Tongue (tissue), 2 donors: Measurements from ENCODE around the gene SH3BP1. TPM values are rescaled to one million over a fixed set of nuclear protein-coding genes. Genes with fewer than 3 reads are reported as not detected.
A peak's percentile ranks its signal among the peaks of the same experiment; 100 is the strongest.

Experiments used
- DNase-seq: peaks from one replicate; pipeline ENCODE4 v3.0.0-alpha.2; 2015
- total RNA-seq: library from RNA; depleted of rRNA; stranded (reverse); fragments of >200 nt; gene quantifications from one replicate; pipeline ENCODE4 v1.2.3, GENCODE V29; 2014

SH3BP1 gene
- total RNA-seq, 1 donor from 2014 or later = 31.8 TPM

GRCh38 chr22:37616201-37617083 is 23.0 kb upstream of the SH3BP1 start:
- DNase-seq = no peak

- no peak for DNase-seq
Measured at GRCh38 chr22:37617431-37617830, 22.0 kb upstream of the SH3BP1 start.

GRCh38 chr22:37618072-37618656 is 21.3 kb upstream of the SH3BP1 start:
- DNase-seq = no peak

- DNase-seq = no peak
Measured at GRCh38 chr22:37618674-37619073, 20.8 kb upstream of the SH3BP1 start.

GRCh38 chr22:37619991-37620390 is 19.5 kb upstream of the SH3BP1 start:
- no peak for DNase-seq

GRCh38 chr22:37621352-37621860 is 18.1 kb upstream of the SH3BP1 start:
- no peak for DNase-seq

- DNase-seq = peak; percentile 86
Measured at GRCh38 chr22:37623075-37624016, 16.1 kb upstream of the SH3BP1 start.

- no peak for DNase-seq
Measured at GRCh38 chr22:37624017-37624365, 15.5 kb upstream of the SH3BP1 start.

- DNase-seq = no peak
Measured at GRCh38 chr22:37624876-37625275, 14.6 kb upstream of the SH3BP1 start.

GRCh38 chr22:37625737-37626136 is 13.7 kb upstream of the SH3BP1 start:
- DNase-seq = no peak

GRCh38 chr22:37626144-37626543 is 13.3 kb upstream of the SH3BP1 start:
- DNase-seq = no peak

GRCh38 chr22:37626556-37627075 is 12.9 kb upstream of the SH3BP1 start:
- DNase-seq = no peak

GRCh38 chr22:37627121-37627520 is 12.3 kb upstream of the SH3BP1 start:
- no peak for DNase-seq

- no peak for DNase-seq
Measured at GRCh38 chr22:37627545-37627944, 11.9 kb upstream of the SH3BP1 start.

- no peak for DNase-seq
Measured at GRCh38 chr22:37628830-37629229, 10.6 kb upstream of the SH3BP1 start.

- no peak for DNase-seq
Measured at GRCh38 chr22:37629928-37630327, 9.5 kb upstream of the SH3BP1 start.

GRCh38 chr22:37630839-37631435 is 8.5 kb upstream of the SH3BP1 start:
- DNase-seq = no peak

GRCh38 chr22:37631448-37632173 is 7.9 kb upstream of the SH3BP1 start:
- DNase-seq = no peak

GRCh38 chr22:37632174-37633088 is 7.0 kb upstream of the SH3BP1 start:
- no peak for DNase-seq

- DNase-seq = no peak
Measured at GRCh38 chr22:37633089-37633624, 6.3 kb upstream of the SH3BP1 start.
